ENCODE measurements around the gene SMAD5.

DNA sequence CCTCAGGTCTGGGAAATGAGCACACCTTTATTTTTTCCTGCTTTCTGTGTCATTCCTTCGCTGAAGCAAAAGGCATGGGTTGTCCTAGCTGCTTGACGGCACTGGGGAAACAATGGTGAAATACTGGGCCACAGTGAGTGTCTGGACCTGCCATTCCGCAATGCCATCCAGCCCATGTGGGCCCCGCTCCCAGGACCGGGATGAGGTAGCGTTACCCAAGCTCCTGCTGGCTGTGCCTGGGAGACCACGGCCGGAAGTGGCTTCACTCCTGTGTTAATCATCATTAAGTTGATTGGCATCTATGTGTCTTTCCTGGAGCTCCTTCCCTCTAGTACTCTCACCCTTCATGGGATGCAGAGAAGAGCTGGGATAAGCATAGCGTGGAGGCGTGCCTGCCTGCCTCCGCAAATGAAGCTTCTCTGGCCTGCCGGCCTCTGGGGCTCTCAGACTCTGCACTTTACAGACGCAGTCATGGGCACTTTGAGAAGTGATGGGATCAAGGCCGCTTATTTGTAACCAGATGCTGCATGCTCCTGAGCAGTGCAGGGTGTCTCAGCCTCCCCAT is 76.8 kb downstream of the SMAD5 start:
- TF ChIP-seq CTCF (IDR thresholded peaks at IDR 0.05; ENCODE audit: insufficient read depth, low read depth, low read length) (no peak), EZH2 (IDR thresholded peaks at IDR 0.05; ENCODE audit: insufficient read depth, low read length) (no peak)

Data from astrocyte (in vitro differentiated cells and primary cell).